IMR-90 (cell line): ENCODE data around the gene TAGLN3.

Experiments used
- CEBPB ChIP-seq: IDR thresholded peaks from 2 replicates; pipeline ENCODE4 v1.6.1; 2012; ENCODE audit warnings: low read depth, low read length, improper control_type of control experiment
- ELK1 ChIP-seq: fragments of 150-350 bp; IDR thresholded peaks from 2 replicates; pipeline ENCODE4 v1.6.1; 2016; ENCODE audit warnings: low read depth, mild to moderate bottlenecking, low read length, moderate library complexity, borderline replicate concordance
- FOS ChIP-seq: fragments of 150-350 bp; IDR thresholded peaks from 2 replicates; pipeline ENCODE4 v1.6.1; 2016; ENCODE audit warnings: low read depth, low read length
- MAFK ChIP-seq: IDR thresholded peaks from 2 replicates; pipeline ENCODE4 v1.6.1; 2012; ENCODE audit warnings: low read depth, low read length, improper control_type of control experiment
- MXI1 ChIP-seq: IDR thresholded peaks from 2 replicates; pipeline ENCODE4 v1.6.1; 2012; ENCODE audit warnings: low read depth, mild to moderate bottlenecking, low read length, moderate library complexity, borderline replicate concordance
- POLR2A ChIP-seq: IDR thresholded peaks from 2 replicates; pipeline ENCODE4 v1.6.1; 2012; ENCODE audit warnings: mild to moderate bottlenecking, low read depth, low read length
- RFX5 ChIP-seq: IDR thresholded peaks from 2 replicates; pipeline ENCODE4 v1.8.0; 2012; ENCODE audit warnings: low read depth, mild to moderate bottlenecking, low read length, moderate library complexity
- SMC3 ChIP-seq: fragments of 150-350 bp; IDR thresholded peaks from 2 replicates; pipeline ENCODE4 v1.6.1; 2016; ENCODE audit warnings: low read depth, mild to moderate bottlenecking, antibody characterized with exemption, low read length, moderate library complexity
- TF ChIP-seq, protein P1 (sequence below): conservative IDR thresholded peaks from 2 replicates; pipeline ENCODE4 v1.5.1; 2012; ENCODE audit warnings: mild to moderate bottlenecking, low read depth, low read length, improper control_type of control experiment
- TF ChIP-seq, protein P2 (sequence below): fragments of 150-350 bp; IDR thresholded peaks from 2 replicates; pipeline ENCODE4 v1.6.1; 2017; ENCODE audit warnings: mild to moderate bottlenecking, antibody characterized with exemption, low read length, low read depth

GRCh38 chr3:111978583-111979433 is 19.9 kb upstream of the TAGLN3 start, which contains the start of gene ABHD10:
- TF ChIP-seq POLR2A, result no peak; the same call in 1 of the 2 replicates
- TF ChIP-seq, protein P1, sequence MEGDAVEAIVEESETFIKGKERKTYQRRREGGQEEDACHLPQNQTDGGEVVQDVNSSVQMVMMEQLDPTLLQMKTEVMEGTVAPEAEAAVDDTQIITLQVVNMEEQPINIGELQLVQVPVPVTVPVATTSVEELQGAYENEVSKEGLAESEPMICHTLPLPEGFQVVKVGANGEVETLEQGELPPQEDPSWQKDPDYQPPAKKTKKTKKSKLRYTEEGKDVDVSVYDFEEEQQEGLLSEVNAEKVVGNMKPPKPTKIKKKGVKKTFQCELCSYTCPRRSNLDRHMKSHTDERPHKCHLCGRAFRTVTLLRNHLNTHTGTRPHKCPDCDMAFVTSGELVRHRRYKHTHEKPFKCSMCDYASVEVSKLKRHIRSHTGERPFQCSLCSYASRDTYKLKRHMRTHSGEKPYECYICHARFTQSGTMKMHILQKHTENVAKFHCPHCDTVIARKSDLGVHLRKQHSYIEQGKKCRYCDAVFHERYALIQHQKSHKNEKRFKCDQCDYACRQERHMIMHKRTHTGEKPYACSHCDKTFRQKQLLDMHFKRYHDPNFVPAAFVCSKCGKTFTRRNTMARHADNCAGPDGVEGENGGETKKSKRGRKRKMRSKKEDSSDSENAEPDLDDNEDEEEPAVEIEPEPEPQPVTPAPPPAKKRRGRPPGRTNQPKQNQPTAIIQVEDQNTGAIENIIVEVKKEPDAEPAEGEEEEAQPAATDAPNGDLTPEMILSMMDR, result no peak
- TF ChIP-seq MXI1, result peak; percentile 42; the same call in 1 of the 2 replicates
- TF ChIP-seq ELK1, result no peak
- TF ChIP-seq, protein P2, sequence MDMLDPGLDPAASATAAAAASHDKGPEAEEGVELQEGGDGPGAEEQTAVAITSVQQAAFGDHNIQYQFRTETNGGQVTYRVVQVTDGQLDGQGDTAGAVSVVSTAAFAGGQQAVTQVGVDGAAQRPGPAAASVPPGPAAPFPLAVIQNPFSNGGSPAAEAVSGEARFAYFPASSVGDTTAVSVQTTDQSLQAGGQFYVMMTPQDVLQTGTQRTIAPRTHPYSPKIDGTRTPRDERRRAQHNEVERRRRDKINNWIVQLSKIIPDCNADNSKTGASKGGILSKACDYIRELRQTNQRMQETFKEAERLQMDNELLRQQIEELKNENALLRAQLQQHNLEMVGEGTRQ, result peak; percentile 5; the same call in 1 of the 2 replicates
- no peak for TF ChIP-seq MAFK
- TF ChIP-seq SMC3, result no peak
- peak; percentile 74 for TF ChIP-seq CEBPB
- TF ChIP-seq FOS, result no peak
- no peak for TF ChIP-seq RFX5
